ENCODE results near the gene KRT26.

GRCh38 chr17:40772101-40772500 is at the start of gene KRT26:
- TF ChIP-seq CTCF (IDR thresholded peaks at IDR 0.05) = no peak
- no peak for TF ChIP-seq POLR2A (IDR thresholded peaks at IDR 0.05)

Measured in body of pancreas (tissue), 4 donors.